Measurements from ENCODE around the gene RHCE. TPM values are rescaled to one million over a fixed set of nuclear protein-coding genes. Genes with fewer than 3 reads are reported as not detected.
A peak's percentile ranks its signal among the peaks of the same experiment; 100 is the strongest.
"Not testable (repeated sequence)": the region's sequence is repeated elsewhere in the genome, so short reads cannot be mapped to it uniquely, and the experiment has no call there.

RHCE gene
- polyA plus RNA-seq, 3 donors, result 0.47 TPM; not detected in 2

- H3K27me3 Mint-ChIP-seq (ENCODE audit: low read depth in 3 of 3); H3K4me1 ChIP-seq (ENCODE audit: control insufficient read depth in 1 of 2, insufficient read depth in 2 of 2, low read length in 2 of 2); H3K27me3 ChIP-seq (ENCODE audit: control insufficient read depth in 2 of 2, insufficient read depth in 2 of 2, low read length in 2 of 2); H3K4me3 ChIP-seq (replicated peaks in 1 of 3; ENCODE audit: low read depth in 2 of 3, low read length in 3 of 3); H2AFZ ChIP-seq (ENCODE audit: insufficient read depth, low read depth, low read length, poor library complexity, severe bottlenecking); H3K36me3 ChIP-seq (replicated peaks in 1 of 2; ENCODE audit: control insufficient read depth in 1 of 2, insufficient read depth in 2 of 2, low read length in 2 of 2); H3K9me3 ChIP-seq (replicated peaks in 1 of 2; ENCODE audit: control insufficient read depth in 1 of 2, insufficient read depth in 1 of 2, low read length in 2 of 2); H3K79me2 ChIP-seq (ENCODE audit: insufficient read depth, low read length); H4K20me1 ChIP-seq (ENCODE audit: insufficient read depth, low read length); intact Hi-C loops (cut with micrococcal nuclease); H3K4me2 ChIP-seq (replicated peaks; ENCODE audit: extremely low read depth, low read length, poor library complexity, severe bottlenecking); H3K9me3 Mint-ChIP-seq: not testable (repeated sequence)
- Mint-ChIP-seq H3K36me3 (peaks cover 17 to 25% of the 10 kb centered on the region in 2 donors), H3K4me1 (peaks cover 15% of the 10 kb centered on the region), H3K27ac (peak overlapping the region; percentile 94 to 98 (median 96)), H3K4me3 (peak overlapping the region in 1 of 2 donors; percentile 73)
- peak in 2 of 3 donors; percentile 58 to 87 for DNase-seq
- H3K27ac ChIP-seq (ENCODE audit: low read depth in 1 of 2, low read length in 2 of 2), result peak overlapping the region in 1 of 2 donors; percentile 90
- WGBS (ENCODE audit: insufficient coverage), result no CpG with 5 or more reads among the region's 5 CpGs
- peak overlapping the region; percentile 60 for H3K9ac ChIP-seq (ENCODE audit: insufficient read depth, low read length, poor library complexity, severe bottlenecking)
Observed at GRCh38 chr1:25329950-25330349, 90.7 kb downstream of the RHCE start.

GRCh38 chr1:25329336-25329735 is 91.3 kb downstream of the RHCE start:
- H3K27me3 ChIP-seq (ENCODE audit: control insufficient read depth in 2 of 2, insufficient read depth in 2 of 2, low read length in 2 of 2); H4K20me1 ChIP-seq (ENCODE audit: insufficient read depth, low read length); H3K4me3 ChIP-seq (replicated peaks in 1 of 3; ENCODE audit: low read depth in 2 of 3, low read length in 3 of 3); H2AFZ ChIP-seq (ENCODE audit: insufficient read depth, low read depth, low read length, poor library complexity, severe bottlenecking); intact Hi-C loops (cut with micrococcal nuclease); H3K4me2 ChIP-seq (replicated peaks; ENCODE audit: extremely low read depth, low read length, poor library complexity, severe bottlenecking); H3K9ac ChIP-seq (ENCODE audit: insufficient read depth, low read length, poor library complexity, severe bottlenecking); H3K27me3 Mint-ChIP-seq (ENCODE audit: low read depth in 3 of 3); H3K36me3 ChIP-seq (replicated peaks in 1 of 2; ENCODE audit: control insufficient read depth in 1 of 2, insufficient read depth in 2 of 2, low read length in 2 of 2); H3K9me3 ChIP-seq (replicated peaks in 1 of 2; ENCODE audit: control insufficient read depth in 1 of 2, insufficient read depth in 1 of 2, low read length in 2 of 2); DNase-seq; H3K79me2 ChIP-seq (ENCODE audit: insufficient read depth, low read length); H3K4me1 ChIP-seq (ENCODE audit: control insufficient read depth in 1 of 2, insufficient read depth in 2 of 2, low read length in 2 of 2); H3K9me3 Mint-ChIP-seq: not testable (repeated sequence)
- peak overlapping the region in 1 of 2 donors; percentile 73 for H3K4me3 Mint-ChIP-seq
- WGBS (ENCODE audit: insufficient coverage), result no CpG with 5 or more reads among the region's 5 CpGs
- peak overlapping the region in 1 of 2 donors; percentile 90 for H3K27ac ChIP-seq (ENCODE audit: low read depth in 1 of 2, low read length in 2 of 2)
- peak overlapping the region; percentile 94 to 98 (median 95) for H3K27ac Mint-ChIP-seq
- H3K4me1 Mint-ChIP-seq, result peaks cover 11% of the 10 kb centered on the region
- H3K36me3 Mint-ChIP-seq, result peaks cover 15 to 22% of the 10 kb centered on the region in 2 donors

GRCh38 chr1:25328791-25329185 is 91.8 kb downstream of the RHCE start:
- H3K27me3 ChIP-seq (ENCODE audit: control insufficient read depth in 2 of 2, insufficient read depth in 2 of 2, low read length in 2 of 2); DNase-seq; H3K9me3 ChIP-seq (replicated peaks in 1 of 2; ENCODE audit: control insufficient read depth in 1 of 2, insufficient read depth in 1 of 2, low read length in 2 of 2); H4K20me1 ChIP-seq (ENCODE audit: insufficient read depth, low read length); H3K4me1 ChIP-seq (ENCODE audit: control insufficient read depth in 1 of 2, insufficient read depth in 2 of 2, low read length in 2 of 2); H3K4me3 ChIP-seq (replicated peaks in 1 of 3; ENCODE audit: low read depth in 2 of 3, low read length in 3 of 3); H3K9ac ChIP-seq (ENCODE audit: insufficient read depth, low read length, poor library complexity, severe bottlenecking); H3K79me2 ChIP-seq (ENCODE audit: insufficient read depth, low read length); H3K27ac ChIP-seq (ENCODE audit: low read depth in 1 of 2, low read length in 2 of 2); H3K36me3 ChIP-seq (replicated peaks in 1 of 2; ENCODE audit: control insufficient read depth in 1 of 2, insufficient read depth in 2 of 2, low read length in 2 of 2); H3K27me3 Mint-ChIP-seq (ENCODE audit: low read depth in 3 of 3); H3K9me3 Mint-ChIP-seq; H3K4me3 Mint-ChIP-seq; H2AFZ ChIP-seq (ENCODE audit: insufficient read depth, low read depth, low read length, poor library complexity, severe bottlenecking); intact Hi-C loops (cut with micrococcal nuclease); H3K4me2 ChIP-seq (replicated peaks; ENCODE audit: extremely low read depth, low read length, poor library complexity, severe bottlenecking): not testable (repeated sequence)
- Mint-ChIP-seq H3K27ac (peak overlapping the region in 6 of 7 donors; percentile 20 to 95 (median 60)), H3K36me3 (peaks cover 15 to 17% of the 10 kb centered on the region in 2 donors), H3K4me1 (peaks cover 11% of the 10 kb centered on the region)
- no CpG with 5 or more reads among the region's 4 CpGs for WGBS (ENCODE audit: insufficient coverage)

DNA sequence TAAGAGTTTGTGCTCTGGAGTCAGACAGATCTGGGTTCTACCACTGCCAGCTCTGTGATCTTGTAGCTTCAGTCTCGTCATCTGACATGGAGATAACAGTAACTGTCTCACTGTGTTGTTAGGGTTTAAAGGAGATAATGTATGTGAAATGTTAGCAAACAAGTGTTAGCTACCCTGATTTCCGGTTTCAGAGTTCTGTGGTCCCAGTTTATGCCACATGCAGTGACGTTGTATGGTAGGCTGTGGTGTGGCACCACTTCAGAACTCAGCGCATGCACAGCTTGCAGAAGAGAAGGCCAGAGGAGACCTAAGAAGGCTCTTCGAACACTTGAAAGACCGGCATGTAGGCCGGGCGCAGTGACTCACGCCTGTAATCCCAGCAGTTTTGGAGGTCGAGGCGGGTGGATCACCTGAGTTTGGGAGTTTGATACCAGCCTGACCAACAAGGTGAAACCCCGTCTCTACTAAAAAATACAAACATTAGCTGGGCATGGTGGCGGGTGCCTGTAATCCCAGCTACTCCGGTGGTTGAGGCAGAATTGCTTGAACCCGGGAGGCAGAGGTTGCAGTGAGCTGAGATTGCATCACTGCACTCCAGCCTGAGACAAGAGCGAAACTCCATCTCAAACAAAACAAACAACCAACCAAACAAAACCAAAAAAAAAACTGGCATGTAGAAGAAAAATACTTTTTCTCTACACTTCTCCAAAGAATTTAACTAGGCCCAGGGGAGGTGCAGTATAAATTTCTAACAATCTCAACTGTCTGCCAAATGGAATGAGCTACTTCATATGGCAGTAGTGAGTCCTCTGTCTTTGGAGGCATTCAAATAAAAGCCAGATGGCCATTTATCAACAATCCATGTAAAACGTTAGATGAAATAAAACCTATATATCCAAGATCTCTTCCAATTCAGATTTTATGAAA is 92.5 kb downstream of the RHCE start:
- H3K9me3 Mint-ChIP-seq; H3K79me2 ChIP-seq (ENCODE audit: insufficient read depth, low read length); H3K27me3 Mint-ChIP-seq (ENCODE audit: low read depth in 3 of 3); H3K27me3 ChIP-seq (ENCODE audit: control insufficient read depth in 2 of 2, insufficient read depth in 2 of 2, low read length in 2 of 2); H3K4me2 ChIP-seq (replicated peaks; ENCODE audit: extremely low read depth, low read length, poor library complexity, severe bottlenecking); intact Hi-C loops (cut with micrococcal nuclease); DNase-seq; H3K27ac Mint-ChIP-seq; H3K4me3 Mint-ChIP-seq; H3K4me3 ChIP-seq (replicated peaks in 1 of 3; ENCODE audit: low read depth in 2 of 3, low read length in 3 of 3); H3K4me1 Mint-ChIP-seq; H3K9ac ChIP-seq (ENCODE audit: insufficient read depth, low read length, poor library complexity, severe bottlenecking); H3K9me3 ChIP-seq (replicated peaks in 1 of 2; ENCODE audit: control insufficient read depth in 1 of 2, insufficient read depth in 1 of 2, low read length in 2 of 2); H2AFZ ChIP-seq (ENCODE audit: insufficient read depth, low read depth, low read length, poor library complexity, severe bottlenecking); H4K20me1 ChIP-seq (ENCODE audit: insufficient read depth, low read length); H3K27ac ChIP-seq (ENCODE audit: low read depth in 1 of 2, low read length in 2 of 2); H3K36me3 ChIP-seq (replicated peaks in 1 of 2; ENCODE audit: control insufficient read depth in 1 of 2, insufficient read depth in 2 of 2, low read length in 2 of 2); H3K4me1 ChIP-seq (ENCODE audit: control insufficient read depth in 1 of 2, insufficient read depth in 2 of 2, low read length in 2 of 2): not testable (repeated sequence)
- no CpG with 5 or more reads among the region's 17 CpGs for WGBS (ENCODE audit: insufficient coverage)
- peaks cover 9 to 11% of the 10 kb centered on the region in 2 donors for H3K36me3 Mint-ChIP-seq

Data from CD14-positive monocyte (primary cell).